GM04503 (cell line): ENCODE measurements around the gene ZNF750.

Experiments
- DNase-seq: peaks from one replicate; pipeline ENCODE4 v3.0.0-alpha.2; 2012; ENCODE audit warnings: low read depth

The ZNF750 gene

GRCh38 chr17:82812058-82812457, 27.8 kb downstream of the ZNF750 start:
- no peak for DNase-seq

DNA sequence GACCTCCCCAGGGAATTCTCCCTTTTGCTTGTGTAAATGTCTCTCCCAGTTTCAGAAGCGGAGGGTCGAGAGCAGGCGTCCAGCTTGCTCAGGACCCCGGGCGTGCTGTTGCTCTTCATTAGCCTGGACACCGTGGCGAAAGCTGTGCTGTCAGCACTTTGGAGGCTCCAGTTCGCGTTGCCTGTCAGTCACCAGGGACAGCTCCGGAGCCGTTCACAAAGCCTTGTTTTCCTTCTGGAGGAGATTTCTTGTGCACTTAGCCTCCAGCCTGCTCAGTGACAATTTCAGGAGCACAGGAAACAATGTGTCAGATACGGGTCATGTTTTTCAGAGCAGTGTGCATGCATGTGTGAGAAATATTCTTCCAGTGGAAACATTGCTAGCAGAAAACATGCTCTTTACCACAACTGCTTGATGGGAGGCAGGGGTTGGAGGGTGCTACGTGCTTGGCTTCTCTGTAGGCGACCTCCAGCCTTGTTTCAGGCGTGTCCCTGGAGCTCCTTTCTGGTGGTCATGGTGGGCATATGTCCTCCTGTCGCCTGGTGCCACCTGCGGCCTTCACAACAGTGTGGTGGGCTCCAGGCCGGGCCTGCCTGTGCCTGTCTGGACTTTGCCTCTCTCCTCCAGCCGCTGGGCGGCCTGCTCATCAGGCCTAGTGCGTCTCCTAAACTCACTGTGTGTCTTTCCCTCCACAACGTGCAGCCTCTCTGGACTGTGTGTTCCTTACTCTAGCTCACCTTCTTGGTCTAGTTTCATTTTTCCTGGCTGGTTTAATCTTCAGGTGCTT, 29.0 kb downstream of the ZNF750 start:
- no peak for DNase-seq

DNA sequence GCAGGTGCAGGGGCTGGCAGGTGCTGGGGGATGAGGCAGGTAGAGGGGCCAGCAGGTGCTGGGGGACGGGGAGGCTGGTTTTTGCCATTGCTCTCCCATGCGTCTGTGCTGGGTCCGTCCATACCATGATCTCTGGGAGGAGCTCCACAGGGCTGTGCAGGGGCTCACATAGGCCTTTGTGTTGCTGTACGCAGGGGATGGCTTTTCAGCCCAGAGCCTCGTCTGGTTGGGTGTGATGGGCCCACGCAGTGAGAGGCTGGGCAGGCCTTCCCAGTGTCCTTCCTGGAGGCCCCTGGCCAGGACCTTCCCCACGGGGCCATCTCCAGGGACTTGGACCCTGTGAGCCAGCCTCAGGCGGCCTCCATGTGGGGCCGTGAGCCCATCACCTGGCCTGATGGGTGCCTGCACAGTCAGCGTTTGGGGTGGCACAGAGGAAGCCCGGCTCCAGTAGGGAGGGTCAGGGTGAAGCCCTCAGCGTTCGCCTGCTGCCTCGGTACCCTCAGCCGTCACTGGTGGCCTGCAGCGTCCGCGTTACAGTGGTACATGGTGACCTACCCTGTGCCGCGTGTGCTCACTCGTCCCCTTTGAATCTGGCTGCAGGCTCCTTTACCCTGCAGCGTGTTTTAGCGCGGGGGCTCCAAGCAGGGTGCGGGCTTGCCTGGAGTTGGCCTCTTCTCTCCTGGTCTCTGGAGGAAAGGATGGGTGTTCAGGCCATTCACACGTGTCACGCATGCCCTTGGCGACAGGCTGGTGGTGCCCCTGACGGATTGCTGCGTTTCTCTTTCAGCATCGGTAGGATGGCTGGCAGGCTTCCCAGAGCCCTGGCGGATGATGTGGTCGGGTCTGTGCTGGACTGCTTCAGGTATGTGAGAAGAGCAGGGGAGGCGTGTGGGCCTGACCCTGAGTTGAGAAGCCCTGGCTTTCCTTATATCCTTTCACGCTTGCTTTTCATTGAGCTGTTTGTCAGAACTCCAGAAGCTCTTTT, 30.6 kb downstream of the ZNF750 start:
- DNase-seq = no peak

DNA sequence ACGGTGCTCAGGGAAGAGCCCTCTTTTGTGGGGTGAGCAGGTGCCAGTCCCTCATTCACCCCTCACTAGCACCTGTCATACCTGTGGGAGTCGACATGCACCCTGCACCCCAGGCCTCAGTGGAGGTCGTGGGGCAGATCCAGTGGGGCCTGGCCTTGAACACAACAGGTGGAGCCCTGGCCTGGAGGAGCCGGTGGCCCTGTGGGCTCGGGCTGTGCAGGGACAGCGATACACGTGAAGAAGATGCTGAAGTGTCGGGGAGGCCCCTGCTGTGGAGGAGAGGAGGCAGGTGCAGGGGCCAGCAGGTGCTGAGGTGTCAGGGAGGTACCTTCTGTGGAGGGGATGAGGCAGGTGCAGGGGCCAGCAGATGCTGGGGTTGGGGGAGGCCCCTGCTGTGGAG, 31.8 kb downstream of the ZNF750 start:
- no peak for DNase-seq

- DNase-seq = no peak
These were observed 32.3 kb downstream of the ZNF750 start for GRCh38 chr17:82807562-82807961.

DNA sequence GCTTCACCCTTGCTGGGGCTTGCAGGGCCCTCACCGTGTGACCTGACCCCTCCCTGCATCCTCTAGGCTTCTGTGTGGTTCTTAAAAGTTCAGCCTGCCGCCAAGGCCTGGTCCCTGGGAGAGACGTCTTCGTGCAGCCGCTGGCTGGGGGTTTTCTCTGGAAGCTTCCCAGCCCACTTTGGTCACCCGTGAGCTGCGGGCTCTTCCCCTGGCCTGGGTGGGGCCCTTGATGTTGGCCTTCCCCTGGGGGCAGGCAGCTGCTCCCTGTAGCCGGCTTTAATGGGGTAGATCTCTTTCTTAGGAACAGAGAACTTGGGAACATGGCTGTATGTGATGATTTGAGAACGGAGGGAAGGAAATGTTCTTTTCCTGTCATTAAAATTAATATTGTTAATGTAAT, 32.7 kb downstream of the ZNF750 start:
- no peak for DNase-seq

- DNase-seq = no peak
These were observed 33.2 kb downstream of the ZNF750 start for GRCh38 chr17:82806645-82807044.

- DNase-seq = no peak
These were observed 34.0 kb downstream of the ZNF750 start for GRCh38 chr17:82805823-82806222.

- no peak for DNase-seq
These were observed 34.6 kb downstream of the ZNF750 start for GRCh38 chr17:82805254-82805653.

DNA sequence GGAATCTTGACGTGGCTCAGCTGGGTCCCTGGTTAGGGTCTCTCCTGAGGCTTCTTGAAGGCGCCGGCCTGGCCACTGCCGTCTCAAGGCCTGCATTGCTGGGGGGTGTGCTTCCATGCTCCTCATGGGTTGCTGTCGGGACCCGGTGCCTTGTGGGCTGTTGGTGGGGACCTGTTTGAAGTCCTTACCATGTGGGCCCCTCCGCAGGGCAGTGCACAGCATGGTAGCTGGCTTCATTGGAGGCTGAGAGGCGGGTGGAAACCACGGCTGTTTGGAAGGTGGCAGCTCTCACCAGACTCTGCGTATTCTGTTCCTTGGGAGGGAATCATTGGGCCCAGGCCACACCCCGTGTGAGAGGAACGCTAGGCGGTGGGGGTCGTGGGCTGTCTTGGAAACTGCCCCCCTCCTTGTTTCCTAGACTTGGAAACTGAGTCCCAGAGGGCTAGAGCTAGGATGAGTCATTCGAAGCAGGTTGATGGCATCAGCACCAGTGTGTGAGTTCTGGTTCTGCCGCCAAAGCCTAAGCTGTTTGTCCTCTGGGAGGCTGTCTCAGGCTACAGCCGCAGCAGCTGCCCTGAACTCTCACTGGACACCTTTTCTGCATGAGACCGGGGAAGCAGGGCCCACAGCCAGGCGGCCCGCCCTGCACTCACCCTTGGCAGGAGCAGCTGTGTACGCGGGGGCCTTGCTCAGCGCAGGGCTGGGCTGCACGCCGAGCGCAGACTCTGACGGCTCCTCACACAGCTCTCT, 35.2 kb downstream of the ZNF750 start:
- DNase-seq = no peak

GRCh38 chr17:82803606-82804005, 36.2 kb downstream of the ZNF750 start:
- DNase-seq = no peak

DNA sequence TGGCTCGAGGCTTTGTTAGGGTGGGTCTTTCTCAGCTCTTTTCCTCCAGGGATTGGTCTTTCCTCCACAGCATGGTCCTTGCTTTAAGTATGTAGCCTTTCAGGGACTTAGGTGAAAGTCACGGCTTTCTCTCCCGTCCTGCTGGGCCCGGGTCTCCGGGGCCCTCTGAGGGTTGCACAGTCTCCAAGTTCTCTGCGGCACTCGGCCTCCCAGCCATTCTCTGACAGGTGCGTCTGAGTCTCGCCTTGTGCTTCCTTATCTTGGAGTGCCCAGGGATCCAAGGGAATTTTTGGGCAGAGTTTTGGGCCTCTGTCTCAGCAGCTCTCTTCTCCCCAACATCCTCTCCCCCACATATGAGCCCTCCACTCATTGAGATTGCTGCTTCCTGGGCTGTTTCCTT, 36.6 kb downstream of the ZNF750 start:
- DNase-seq = no peak

DNA sequence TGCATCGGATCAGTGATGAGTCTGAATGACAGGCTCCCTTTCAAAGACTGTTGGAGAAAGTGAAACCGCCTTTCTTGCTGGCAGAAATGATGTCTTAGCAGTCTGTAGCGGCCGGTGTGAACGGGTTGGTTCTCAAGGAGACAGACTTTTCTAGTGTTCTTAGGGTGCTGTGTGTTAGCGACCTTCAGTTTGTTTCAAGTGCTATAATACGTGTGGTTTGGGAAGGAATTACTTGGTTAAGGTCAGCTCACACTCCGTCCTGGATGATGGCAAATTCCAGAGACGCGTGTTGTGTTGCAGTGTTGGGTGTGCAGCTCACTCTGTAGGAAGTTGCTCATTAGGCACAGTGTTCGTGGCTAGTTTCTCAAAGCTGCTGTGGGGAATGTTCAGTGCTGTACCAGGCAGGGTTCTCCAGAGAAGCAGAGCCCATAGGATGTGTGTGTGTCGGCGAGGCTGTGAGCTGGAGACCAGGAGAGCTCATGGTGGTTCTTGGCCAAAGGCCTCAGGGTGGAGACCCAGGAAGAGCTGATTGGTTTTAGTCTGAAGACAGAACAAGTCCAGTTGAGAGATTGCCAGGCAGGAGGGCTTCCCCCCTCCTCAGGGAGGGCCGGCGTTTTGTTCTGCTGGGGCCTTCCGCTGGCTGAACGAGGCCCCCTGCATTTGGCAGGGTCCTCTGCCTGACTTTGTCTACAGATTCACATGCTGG, 37.6 kb downstream of the ZNF750 start:
- DNase-seq = no peak

GRCh38 chr17:82801377-82801970, 38.3 kb downstream of the ZNF750 start:
- no peak for DNase-seq

- no peak for DNase-seq
These were observed 38.9 kb downstream of the ZNF750 start for GRCh38 chr17:82800885-82801284.

DNA sequence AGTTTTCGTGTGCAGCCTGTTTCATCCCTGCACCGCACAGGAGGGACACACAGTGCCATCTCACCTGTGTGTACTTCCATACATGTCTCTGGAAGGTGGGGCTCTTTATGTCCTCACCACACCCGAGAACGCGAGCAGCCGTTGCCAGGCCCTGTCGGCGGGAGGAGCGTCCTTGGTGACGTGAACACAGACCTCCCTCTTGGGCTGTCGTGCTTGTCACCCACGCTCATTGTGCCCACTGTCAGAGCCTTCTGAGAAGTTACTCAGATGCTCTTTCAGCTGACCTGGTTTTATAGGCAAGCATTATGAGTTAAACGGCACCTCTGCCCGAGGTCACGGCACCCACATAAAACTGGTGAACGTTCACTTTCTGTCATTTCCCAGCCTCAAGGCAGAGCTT, 40.2 kb downstream of the ZNF750 start:
- no peak for DNase-seq

- DNase-seq = no peak
These were observed 41.1 kb downstream of the ZNF750 start for GRCh38 chr17:82798752-82799151.

DNA sequence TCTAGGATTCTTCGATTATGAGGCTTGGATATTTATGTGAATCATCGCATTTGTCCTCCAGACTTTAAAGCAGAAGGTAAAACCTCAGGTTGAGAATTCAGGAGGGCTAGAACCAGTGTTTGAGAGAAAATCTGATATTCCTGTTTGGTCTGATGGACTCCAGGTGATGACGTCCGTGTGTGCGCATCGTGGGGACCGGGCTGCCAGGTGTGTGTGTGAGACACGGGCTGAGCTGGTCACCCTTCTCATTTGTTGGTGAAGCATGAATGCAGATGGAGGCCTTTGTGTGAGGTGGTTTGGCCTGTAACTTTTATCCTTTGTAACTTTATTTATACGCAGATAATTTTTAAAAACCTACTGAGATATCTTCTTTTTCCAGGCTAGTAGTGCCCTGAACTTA, 42.8 kb downstream of the ZNF750 start:
- no peak for DNase-seq

DNA sequence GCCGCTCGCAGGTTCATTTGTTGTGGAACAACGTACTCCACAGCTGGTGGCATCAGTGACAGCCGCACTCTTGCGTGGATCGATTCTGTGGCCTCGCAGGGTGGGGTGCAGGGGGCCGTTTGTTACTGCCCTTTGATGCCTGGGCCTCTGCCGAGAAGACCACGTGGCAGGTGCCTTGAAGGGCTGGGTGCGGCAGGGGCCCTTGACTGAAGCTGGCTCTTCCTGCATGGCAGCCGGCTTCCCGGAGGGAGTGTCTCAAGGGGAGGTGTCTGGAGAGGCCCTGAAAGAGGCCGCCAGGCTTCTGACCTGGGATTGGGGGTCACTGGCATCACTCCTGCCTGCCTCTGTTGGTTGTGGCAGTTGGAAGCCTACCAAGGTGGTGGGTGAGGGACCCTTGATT, 44.2 kb downstream of the ZNF750 start:
- no peak for DNase-seq

DNA sequence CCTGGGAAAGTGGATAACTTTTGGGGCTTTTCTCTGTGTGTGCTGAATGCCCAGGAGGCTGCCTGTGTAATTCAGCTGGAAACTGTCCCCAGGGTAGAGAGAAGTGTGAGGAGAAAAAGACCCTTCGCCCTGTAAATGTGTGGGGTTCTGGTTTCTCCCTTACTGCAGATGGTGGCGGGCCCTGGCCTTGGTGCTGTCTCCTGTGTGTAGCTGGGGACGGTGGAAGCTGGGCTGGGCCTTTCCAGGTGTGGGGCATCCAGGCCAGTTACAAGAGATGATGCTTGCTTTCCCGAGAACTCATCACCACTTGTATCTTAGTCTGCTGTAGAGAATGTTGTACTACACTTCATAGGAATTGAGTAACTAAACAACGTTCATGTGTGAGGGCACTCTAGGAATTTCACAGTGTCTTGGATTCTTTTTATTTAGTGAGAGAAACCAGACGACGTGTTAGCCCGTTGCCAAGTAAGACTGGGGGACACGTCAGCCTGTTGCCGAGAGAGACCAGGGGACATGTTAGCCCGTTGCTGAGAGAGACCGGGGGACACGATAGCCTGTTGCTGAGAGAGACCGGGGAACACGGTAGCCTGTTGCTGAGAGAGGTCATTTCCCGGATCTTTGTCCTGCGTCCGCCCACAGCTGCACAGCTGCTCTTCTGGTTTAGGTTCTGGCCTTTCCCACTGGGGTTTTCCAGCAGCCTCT, 44.9 kb downstream of the ZNF750 start:
- no peak for DNase-seq
